ENCODE results near the gene FADS6. TPM values are rescaled to one million over a fixed set of nuclear protein-coding genes. Genes with fewer than 3 reads are reported as not detected.

Gene FADS6, protein sequence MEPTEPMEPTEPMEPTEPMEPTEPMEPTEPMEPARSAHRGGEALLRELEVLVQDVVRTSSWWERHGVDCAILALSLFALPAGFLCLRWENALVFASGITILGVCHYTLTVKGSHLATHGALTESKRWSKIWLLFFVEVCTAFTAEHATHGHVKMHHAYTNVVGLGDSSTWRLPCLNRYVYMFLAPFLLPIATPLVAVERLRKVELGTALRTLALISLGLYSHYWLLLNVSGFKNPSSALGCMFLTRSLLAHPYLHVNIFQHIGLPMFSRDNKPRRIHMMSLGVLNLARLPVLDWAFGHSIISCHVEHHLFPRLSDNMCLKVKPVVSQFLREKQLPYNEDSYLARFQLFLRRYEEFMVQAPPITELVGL
- total RNA-seq (ENCODE audit: unreplicated experiment) = not detected
- long read RNA-seq = 0 reads

DNA sequence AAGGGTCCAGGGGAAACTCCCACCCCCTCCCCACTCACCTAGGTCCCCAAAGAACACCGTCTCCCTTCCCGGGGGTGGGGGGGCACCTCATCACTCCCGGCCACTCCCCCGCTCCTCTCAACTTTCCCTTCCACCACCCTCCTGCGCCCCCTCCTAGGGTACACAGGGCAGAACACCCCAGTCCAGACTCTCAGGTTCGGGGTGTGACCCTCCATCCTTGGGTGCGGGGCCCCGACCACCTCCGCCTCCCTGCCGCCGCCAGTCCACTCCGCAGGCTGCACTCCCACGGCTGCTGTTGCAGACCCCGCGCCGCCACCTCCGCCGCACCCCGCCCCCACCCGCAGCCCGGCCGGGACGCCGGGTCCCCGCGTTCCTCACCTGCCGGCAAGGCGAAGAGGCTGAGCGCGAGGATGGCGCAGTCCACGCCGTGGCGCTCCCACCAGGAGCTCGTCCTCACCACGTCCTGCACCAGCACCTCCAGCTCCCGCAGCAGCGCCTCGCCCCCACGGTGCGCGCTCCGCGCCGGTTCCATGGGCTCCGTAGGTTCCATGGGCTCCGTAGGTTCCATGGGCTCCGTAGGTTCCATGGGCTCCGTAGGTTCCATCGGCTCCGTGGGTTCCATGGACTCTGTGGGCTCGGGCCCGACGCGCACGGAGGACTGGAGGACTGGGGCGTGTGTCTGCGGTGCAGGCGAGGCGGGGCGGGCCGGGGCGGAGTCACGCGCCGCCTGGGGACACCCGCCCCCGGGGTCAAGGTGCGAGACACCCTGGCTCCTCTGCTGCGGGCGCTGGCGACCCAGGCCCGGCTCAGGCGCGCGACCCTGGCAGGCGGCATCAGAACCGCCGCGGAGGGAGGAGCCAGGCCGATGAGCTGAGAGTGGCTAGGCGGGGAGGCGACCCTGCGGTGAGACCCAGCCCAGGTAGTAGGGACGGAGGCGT, at the start of gene FADS6:
Gene FADS6 (minus strand): TSS at position 660 of the 938 bp plus-strand sequence. CDS start 38 bp downstream, at position 622.
- no peak for DNase-seq (ENCODE audit: low spot score)
- H3K27ac Mint-ChIP-seq (ENCODE audit: unreplicated experiment) = no peak within 1 kb of the TSS

DNA sequence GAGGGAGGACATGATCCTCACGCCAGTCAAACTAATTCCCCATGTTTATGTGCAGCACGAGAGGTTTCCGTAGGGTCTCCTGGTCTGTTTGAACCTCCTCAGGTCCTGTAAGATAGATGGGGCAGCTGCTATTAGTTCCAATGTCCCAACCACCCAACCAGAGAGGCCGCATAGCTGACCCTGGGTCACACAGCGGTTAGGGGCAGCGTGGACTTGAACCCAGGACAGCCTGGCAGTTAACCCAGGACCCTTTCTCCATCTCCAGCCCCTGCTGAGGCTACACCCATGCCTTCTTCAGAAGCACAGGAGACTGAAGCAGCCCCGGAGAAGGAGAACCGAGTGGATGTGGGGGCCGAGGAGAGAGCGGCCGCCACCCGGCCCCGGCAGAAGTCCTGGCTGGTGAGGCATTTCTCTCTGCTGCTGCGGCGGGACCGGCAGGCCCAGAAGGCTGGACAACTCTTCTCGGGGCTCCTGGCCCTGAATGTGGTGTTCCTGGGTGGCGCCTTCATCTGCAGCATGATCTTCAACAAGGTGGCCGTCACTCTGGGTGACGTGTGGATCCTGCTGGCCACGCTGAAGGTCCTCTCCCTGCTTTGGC, 47.8 kb upstream of the FADS6 start:
- no peak overlapping the region for H3K4me3 Mint-ChIP-seq (ENCODE audit: unreplicated experiment)
- no peak overlapping the region for H3K27ac Mint-ChIP-seq (ENCODE audit: unreplicated experiment)
- H3K4me1 Mint-ChIP-seq (ENCODE audit: unreplicated experiment) = peaks cover 12% of the 10 kb centered on the region
- H3K27me3 Mint-ChIP-seq (ENCODE audit: unreplicated experiment) = peaks cover 27% of the 10 kb centered on the region
- DNase-seq (ENCODE audit: low spot score) = no peak
- no peaks in the 10 kb centered on the region for H3K9me3 Mint-ChIP-seq (ENCODE audit: unreplicated experiment)
- no peaks in the 10 kb centered on the region for H3K36me3 Mint-ChIP-seq (ENCODE audit: low read depth, unreplicated experiment)
- TF ChIP-seq, protein P1, sequence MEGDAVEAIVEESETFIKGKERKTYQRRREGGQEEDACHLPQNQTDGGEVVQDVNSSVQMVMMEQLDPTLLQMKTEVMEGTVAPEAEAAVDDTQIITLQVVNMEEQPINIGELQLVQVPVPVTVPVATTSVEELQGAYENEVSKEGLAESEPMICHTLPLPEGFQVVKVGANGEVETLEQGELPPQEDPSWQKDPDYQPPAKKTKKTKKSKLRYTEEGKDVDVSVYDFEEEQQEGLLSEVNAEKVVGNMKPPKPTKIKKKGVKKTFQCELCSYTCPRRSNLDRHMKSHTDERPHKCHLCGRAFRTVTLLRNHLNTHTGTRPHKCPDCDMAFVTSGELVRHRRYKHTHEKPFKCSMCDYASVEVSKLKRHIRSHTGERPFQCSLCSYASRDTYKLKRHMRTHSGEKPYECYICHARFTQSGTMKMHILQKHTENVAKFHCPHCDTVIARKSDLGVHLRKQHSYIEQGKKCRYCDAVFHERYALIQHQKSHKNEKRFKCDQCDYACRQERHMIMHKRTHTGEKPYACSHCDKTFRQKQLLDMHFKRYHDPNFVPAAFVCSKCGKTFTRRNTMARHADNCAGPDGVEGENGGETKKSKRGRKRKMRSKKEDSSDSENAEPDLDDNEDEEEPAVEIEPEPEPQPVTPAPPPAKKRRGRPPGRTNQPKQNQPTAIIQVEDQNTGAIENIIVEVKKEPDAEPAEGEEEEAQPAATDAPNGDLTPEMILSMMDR (IDR thresholded peaks at IDR 0.05; ENCODE audit: unreplicated experiment) = no peak

More for the DNA sequence above, at the start of gene FADS6:
- Mint-ChIP-seq H3K4me3 (ENCODE audit: unreplicated experiment) (peak within 1 kb of the TSS; percentile 81), H3K36me3 (ENCODE audit: low read depth, unreplicated experiment) (no peaks in the 10 kb centered on the region), H3K4me1 (ENCODE audit: unreplicated experiment) (peaks cover 2% of the 10 kb centered on the region), H3K9me3 (ENCODE audit: unreplicated experiment) (no peaks in the 10 kb centered on the region), H3K27me3 (ENCODE audit: unreplicated experiment) (peaks cover 15% of the 10 kb centered on the region)
- TF ChIP-seq, protein P1 (IDR thresholded peaks at IDR 0.05; ENCODE audit: unreplicated experiment) = no peak

DNA sequence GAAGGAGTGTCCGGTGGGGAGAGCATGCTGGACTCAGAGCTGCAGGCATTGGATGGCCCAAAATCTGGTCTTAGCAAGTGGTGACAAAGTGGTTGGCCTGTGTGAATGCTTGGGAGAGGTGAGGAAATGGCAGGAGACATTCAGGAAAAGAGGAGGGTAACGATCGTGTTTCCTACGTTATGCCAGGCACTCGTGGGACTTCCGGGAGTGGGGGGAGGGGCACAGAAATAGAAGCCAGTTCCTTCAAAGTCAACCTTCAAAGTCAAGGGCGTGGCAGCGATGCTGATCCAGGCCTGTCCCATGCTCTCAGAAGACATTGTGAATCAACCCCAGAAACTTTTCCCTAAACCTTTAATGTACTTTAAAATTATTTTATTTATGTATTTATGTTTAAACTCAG, 46.1 kb upstream of the FADS6 start:
- DNase-seq (ENCODE audit: low spot score) = no peak
- Mint-ChIP-seq H3K4me3 (ENCODE audit: unreplicated experiment) (no peak overlapping the region), H3K36me3 (ENCODE audit: low read depth, unreplicated experiment) (no peaks in the 10 kb centered on the region), H3K27ac (ENCODE audit: unreplicated experiment) (no peak overlapping the region), H3K9me3 (ENCODE audit: unreplicated experiment) (no peaks in the 10 kb centered on the region), H3K4me1 (ENCODE audit: unreplicated experiment) (peaks cover 12% of the 10 kb centered on the region), H3K27me3 (ENCODE audit: unreplicated experiment) (peaks cover 22% of the 10 kb centered on the region)
- TF ChIP-seq, protein P1 (IDR thresholded peaks at IDR 0.05; ENCODE audit: unreplicated experiment) = no peak

DNA sequence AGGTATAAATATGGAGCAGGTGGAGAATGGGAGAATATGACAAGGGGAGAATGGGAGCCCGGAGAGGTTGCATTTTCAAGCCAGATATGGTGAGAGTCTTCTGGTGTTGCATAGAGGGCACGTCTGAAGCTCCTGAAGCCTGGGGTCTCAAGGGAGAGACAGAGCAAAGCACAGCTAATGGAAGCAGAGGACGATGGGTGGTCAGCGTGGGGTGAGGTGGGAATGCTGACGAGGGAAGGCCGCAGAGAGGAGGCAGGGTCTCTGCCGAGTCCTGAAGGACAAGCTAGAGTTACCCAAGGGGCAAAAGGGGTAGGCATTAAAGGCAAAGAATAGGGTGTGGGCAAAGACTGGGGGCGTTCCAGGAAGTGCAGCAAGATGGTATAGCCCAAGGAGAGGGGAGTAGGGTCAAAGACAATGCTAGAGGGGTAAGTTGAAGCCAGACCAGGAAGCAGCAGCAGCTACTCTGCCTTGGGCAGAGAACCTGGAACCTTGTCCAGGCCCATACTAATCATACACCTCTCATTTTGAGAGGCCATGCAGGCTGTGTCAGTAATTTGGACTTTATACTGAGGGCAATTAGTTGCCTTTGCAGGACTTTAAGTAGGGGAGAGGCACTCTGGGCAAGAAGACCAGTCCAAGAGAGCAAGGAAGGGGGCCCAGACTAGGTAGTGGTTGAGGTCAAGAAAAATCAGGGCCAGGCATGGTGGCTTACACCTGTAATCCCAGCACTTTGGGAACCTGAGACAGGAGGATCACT, 44.9 kb upstream of the FADS6 start:
- no peak for DNase-seq (ENCODE audit: low spot score)
- H3K27ac Mint-ChIP-seq (ENCODE audit: unreplicated experiment) = no peak overlapping the region

More for the DNA sequence above, 44.9 kb upstream of the FADS6 start:
- H3K4me3 Mint-ChIP-seq (ENCODE audit: unreplicated experiment) = no peak overlapping the region
- peaks cover 12% of the 10 kb centered on the region for H3K4me1 Mint-ChIP-seq (ENCODE audit: unreplicated experiment)
- TF ChIP-seq, protein P1 (IDR thresholded peaks at IDR 0.05; ENCODE audit: unreplicated experiment) = no peak
- no peaks in the 10 kb centered on the region for H3K9me3 Mint-ChIP-seq (ENCODE audit: unreplicated experiment)
- no peaks in the 10 kb centered on the region for H3K36me3 Mint-ChIP-seq (ENCODE audit: low read depth, unreplicated experiment)
- peaks cover 25% of the 10 kb centered on the region for H3K27me3 Mint-ChIP-seq (ENCODE audit: unreplicated experiment)

Measured in endothelial cell (in vitro differentiated cells).